Hepatocyte (in vitro differentiated cells): ENCODE results near the gene CYP4A22.
A peak's percentile ranks its signal among the peaks of the same experiment; 100 is the strongest.

Experiments
- EZH2 ChIP-seq: fragments of 200-600 bp; sonication (generic); IDR thresholded peaks from 2 replicates; pipeline ENCODE4 v1.6.1; 2016; ENCODE audit warnings: antibody characterized with exemption, mild to moderate bottlenecking, borderline replicate concordance
- EZH2phosphoT487 ChIP-seq: fragments of 200-600 bp; sonication (generic); IDR thresholded peaks from one replicate; pipeline ENCODE4 v1.6.1; 2018; ENCODE audit warnings: antibody characterized with exemption, mild to moderate bottlenecking, low read depth, moderate library complexity; ENCODE audit not compliant: unreplicated experiment, severe bottlenecking
- TF ChIP-seq, protein P1 (sequence below): fragments of 200-600 bp; sonication (generic); IDR thresholded peaks from 2 replicates; pipeline ENCODE4 v1.5.1; 2016; ENCODE audit warnings: antibody characterized with exemption, mild to moderate bottlenecking; ENCODE audit not compliant: poor library complexity

DNA sequence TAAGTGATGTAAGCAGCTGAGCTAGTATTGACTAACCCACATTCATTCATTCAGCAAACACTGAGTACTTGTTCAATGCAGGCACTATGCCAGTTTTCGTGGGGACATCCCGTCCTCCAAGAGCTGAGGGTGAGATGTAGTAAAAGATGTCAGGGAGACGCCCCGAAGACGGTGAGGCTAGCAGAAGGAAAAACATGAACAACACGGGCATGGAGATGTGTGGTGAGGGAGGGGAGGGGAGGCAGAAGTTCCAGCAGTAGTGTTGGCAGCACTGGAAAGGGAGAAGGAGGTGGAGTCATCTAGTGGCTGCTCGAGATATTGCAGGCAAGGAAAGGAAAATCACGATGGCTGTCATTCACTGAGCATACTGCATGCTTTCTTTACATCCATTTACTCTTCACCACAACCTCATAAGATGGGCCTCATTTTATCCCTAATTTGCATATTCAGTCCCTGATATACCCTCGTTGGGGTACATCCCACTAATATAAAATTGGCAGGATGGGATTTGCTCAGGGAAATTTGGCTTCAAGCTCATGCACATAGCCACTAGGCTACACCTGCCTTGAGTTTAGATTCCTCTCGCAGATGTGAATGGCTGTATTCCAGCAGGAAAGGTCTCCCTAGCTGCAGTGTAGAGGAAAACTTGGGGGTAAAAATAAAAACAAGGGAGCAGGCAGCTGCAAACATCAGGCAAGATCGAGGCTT lies 38.1 kb downstream of the CYP4A22 start:
- TF ChIP-seq, protein P1, sequence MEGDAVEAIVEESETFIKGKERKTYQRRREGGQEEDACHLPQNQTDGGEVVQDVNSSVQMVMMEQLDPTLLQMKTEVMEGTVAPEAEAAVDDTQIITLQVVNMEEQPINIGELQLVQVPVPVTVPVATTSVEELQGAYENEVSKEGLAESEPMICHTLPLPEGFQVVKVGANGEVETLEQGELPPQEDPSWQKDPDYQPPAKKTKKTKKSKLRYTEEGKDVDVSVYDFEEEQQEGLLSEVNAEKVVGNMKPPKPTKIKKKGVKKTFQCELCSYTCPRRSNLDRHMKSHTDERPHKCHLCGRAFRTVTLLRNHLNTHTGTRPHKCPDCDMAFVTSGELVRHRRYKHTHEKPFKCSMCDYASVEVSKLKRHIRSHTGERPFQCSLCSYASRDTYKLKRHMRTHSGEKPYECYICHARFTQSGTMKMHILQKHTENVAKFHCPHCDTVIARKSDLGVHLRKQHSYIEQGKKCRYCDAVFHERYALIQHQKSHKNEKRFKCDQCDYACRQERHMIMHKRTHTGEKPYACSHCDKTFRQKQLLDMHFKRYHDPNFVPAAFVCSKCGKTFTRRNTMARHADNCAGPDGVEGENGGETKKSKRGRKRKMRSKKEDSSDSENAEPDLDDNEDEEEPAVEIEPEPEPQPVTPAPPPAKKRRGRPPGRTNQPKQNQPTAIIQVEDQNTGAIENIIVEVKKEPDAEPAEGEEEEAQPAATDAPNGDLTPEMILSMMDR: peak; percentile 76
- TF ChIP-seq EZH2 (no peak), EZH2phosphoT487 (no peak)
